WTC11 (cell line): ENCODE data around the gene CTNND2. TPM values are rescaled to one million over a fixed set of nuclear protein-coding genes. Genes with fewer than 3 reads are reported as not detected.

Experiments
- ATAC-seq: fragments of 200-7000 bp; cut with Tn5 transposase; 2 replicates; pipeline ENCODE4 v1.10.0; 2021; ENCODE audit warnings: mild to moderate bottlenecking, moderate library complexity
- CTCF ChIA-PET: fragments of 300-600 bp; sonication (Branson Sonifier 250); formaldehyde crosslinking; loops from one replicate; lab custom pipeline; 2021; ENCODE audit warnings: antibody characterized with exemption; lab: Charles Lee
- POLR2A ChIA-PET: fragments of 350-600 bp; sonication (Branson Sonifier 250); formaldehyde crosslinking; loops from one replicate; lab custom pipeline; 2021; ENCODE audit warnings: antibody characterized with exemption; lab: Charles Lee
- DNase-seq: peaks from one replicate; pipeline ENCODE4 v3.0.0; 2021; ENCODE audit warnings: low spot score
- H3K27ac Mint-ChIP-seq: 2 replicates; pipeline ENCODE4 v1.8.0; 2021; ENCODE audit warnings: mixed read lengths
- H3K27me3 Mint-ChIP-seq: 2 replicates; pipeline ENCODE4 v1.8.0; 2021; ENCODE audit warnings: low read depth, mild to moderate bottlenecking, moderate library complexity, mixed read lengths
- H3K36me3 Mint-ChIP-seq: 2 replicates; pipeline ENCODE4 v1.8.0; 2021; ENCODE audit warnings: mixed read lengths
- H3K4me1 Mint-ChIP-seq: 2 replicates; pipeline ENCODE4 v1.8.0; 2022; ENCODE audit warnings: mixed read lengths
- H3K4me3 Mint-ChIP-seq: 2 replicates; pipeline ENCODE4 v1.8.0; 2021; ENCODE audit warnings: mild to moderate bottlenecking, moderate library complexity, mixed read lengths
- H3K9me3 Mint-ChIP-seq: 2 replicates; pipeline ENCODE4 v1.8.0; 2021; ENCODE audit warnings: mixed read lengths
- ATF2 ChIP-seq: sonication (generic); formaldehyde crosslinking; IDR thresholded peaks from 2 replicates; pipeline ENCODE4 v1.8.1; 2022; ENCODE audit warnings: low read depth, missing genetic modification reagents, borderline replicate concordance
- CREM ChIP-seq: sonication (generic); formaldehyde crosslinking; IDR thresholded peaks from 2 replicates; pipeline ENCODE4 v1.8.1; 2022; ENCODE audit warnings: mild to moderate bottlenecking, missing genetic modification reagents, moderate library complexity
- FOXJ3 ChIP-seq: sonication (generic); formaldehyde crosslinking; IDR thresholded peaks from 2 replicates; pipeline ENCODE4 v1.9.0; 2021; ENCODE audit warnings: missing genetic modification reagents, mild to moderate bottlenecking, borderline replicate concordance
- HMGA2 ChIP-seq: fragments of 250-450 bp; sonication (Bioruptor Pico); IDR thresholded peaks from 2 replicates; pipeline ENCODE4 v1.4.0; 2021; ENCODE audit warnings: mild to moderate bottlenecking, moderate library complexity
- KAT7 ChIP-seq: sonication (generic); formaldehyde crosslinking; IDR thresholded peaks from 2 replicates; pipeline ENCODE4 v1.8.1; 2023; ENCODE audit warnings: missing genetic modification reagents, mild to moderate bottlenecking, borderline replicate concordance
- MXD4 ChIP-seq: fragments of 250-450 bp; sonication (Bioruptor Pico); IDR thresholded peaks from 2 replicates; pipeline ENCODE4 v1.8.0; 2021; ENCODE audit warnings: mild to moderate bottlenecking, moderate library complexity, borderline replicate concordance
- SMAD3 ChIP-seq: sonication (generic); formaldehyde crosslinking; IDR thresholded peaks from 2 replicates; pipeline ENCODE4 v1.8.0; 2022; ENCODE audit warnings: missing genetic modification reagents, mild to moderate bottlenecking, borderline replicate concordance
- TCF7 ChIP-seq: sonication (generic); formaldehyde crosslinking; IDR thresholded peaks from 2 replicates; pipeline ENCODE4 v1.8.0; 2022; ENCODE audit warnings: mild to moderate bottlenecking, low read depth, missing genetic modification reagents, moderate library complexity
- ZNF138 ChIP-seq: sonication (generic); formaldehyde crosslinking; conservative IDR thresholded peaks from 2 replicates; pipeline ENCODE4 v1.8.1; 2022; ENCODE audit warnings: mild to moderate bottlenecking, moderate library complexity, missing genetic modification reagents
- ZNF219 ChIP-seq: sonication (generic); formaldehyde crosslinking; IDR thresholded peaks from 2 replicates; pipeline ENCODE4 v1.8.0; 2023; ENCODE audit warnings: missing genetic modification reagents, mild to moderate bottlenecking, borderline replicate concordance
- ZNF263 ChIP-seq: sonication (generic); formaldehyde crosslinking; IDR thresholded peaks from 2 replicates; pipeline ENCODE4 v1.8.1; 2022; ENCODE audit warnings: low read depth, mild to moderate bottlenecking, moderate library complexity, missing genetic modification reagents
- ZNF423 ChIP-seq: fragments of 250-450 bp; sonication (Bioruptor Pico); IDR thresholded peaks from 2 replicates; pipeline ENCODE4 v2.1.2; 2022; ENCODE audit warnings: mild to moderate bottlenecking, moderate library complexity
- ZNF671 ChIP-seq: fragments of 250-450 bp; sonication (Bioruptor Pico); IDR thresholded peaks from 2 replicates; pipeline ENCODE4 v1.8.0; 2021; ENCODE audit warnings: mild to moderate bottlenecking
- total RNA-seq: library from RNA; stranded (reverse); gene quantifications from 3 replicates; pipeline ENCODE4 v1.2.3, GENCODE V29; 2021
- TF ChIP-seq, protein P1 (sequence below): fragments of 250-450 bp; sonication (Bioruptor Pico); IDR thresholded peaks from 2 replicates; pipeline ENCODE4 v1.9.0; 2021; ENCODE audit warnings: mild to moderate bottlenecking, borderline replicate concordance
- TF ChIP-seq, protein P2 (sequence below): sonication (generic); formaldehyde crosslinking; IDR thresholded peaks from 2 replicates; pipeline ENCODE4 v1.8.1; 2022; ENCODE audit warnings: mild to moderate bottlenecking, moderate library complexity, missing genetic modification reagents
- TF ChIP-seq, protein P3 (sequence below): sonication (generic); formaldehyde crosslinking; IDR thresholded peaks from 2 replicates; pipeline ENCODE4 v1.8.1; 2023; ENCODE audit warnings: mild to moderate bottlenecking, missing genetic modification reagents, moderate library complexity
- TF ChIP-seq, protein P4 (sequence below): sonication (generic); formaldehyde crosslinking; IDR thresholded peaks from 2 replicates; pipeline ENCODE4 v1.8.0; 2023; ENCODE audit warnings: mild to moderate bottlenecking, missing genetic modification reagents
- TF ChIP-seq, protein P5 (sequence below): sonication (generic); formaldehyde crosslinking; IDR thresholded peaks from 2 replicates; pipeline ENCODE4 v1.8.1; 2022; ENCODE audit warnings: low read depth, mild to moderate bottlenecking, moderate library complexity, missing genetic modification reagents, borderline replicate concordance

The CTNND2 gene
- total RNA-seq, 1 experiment from 2014 or later = 11.9 TPM

DNA sequence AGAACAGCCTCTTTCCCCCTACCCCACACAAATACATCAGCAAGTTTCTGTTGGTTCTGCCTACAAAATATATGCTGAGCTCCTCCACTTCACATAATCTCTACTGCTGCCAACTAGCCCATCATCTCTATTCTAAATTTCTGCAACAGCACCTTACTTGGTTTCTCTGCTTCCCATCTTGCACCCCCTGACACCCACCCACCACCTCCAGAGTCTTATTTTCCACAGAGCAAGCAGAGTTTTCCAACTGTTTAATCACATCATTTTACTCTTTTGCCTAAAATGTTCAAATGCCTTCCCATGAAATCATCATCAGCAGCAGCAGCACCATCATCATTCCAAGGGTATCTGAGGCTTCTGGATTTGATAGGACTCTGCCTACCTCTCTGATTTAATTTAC is 295.7 kb downstream of the CTNND2 start (continued):
- no peak for TF ChIP-seq TCF7 (CRISPR knock-in tag)
- no peak for TF ChIP-seq FOXJ3 (CRISPR knock-in tag)

- Mint-ChIP-seq H3K4me3 (no peak overlapping the region), H3K9me3 (no peaks in the 10 kb centered on the region), H3K36me3 (no peaks in the 10 kb centered on the region), H3K27me3 (no peaks in the 10 kb centered on the region), H3K27ac (no peak overlapping the region), H3K4me1 (no peaks in the 10 kb centered on the region)
- ChIA-PET CTCF (no interaction called here), POLR2A (interaction anchor here (0.6 kb wide), 1 partner anchor 1090 kb away, joined by 4 read pairs; no protein-coding TSS in a partner anchor)
- TF ChIP-seq, protein P1, sequence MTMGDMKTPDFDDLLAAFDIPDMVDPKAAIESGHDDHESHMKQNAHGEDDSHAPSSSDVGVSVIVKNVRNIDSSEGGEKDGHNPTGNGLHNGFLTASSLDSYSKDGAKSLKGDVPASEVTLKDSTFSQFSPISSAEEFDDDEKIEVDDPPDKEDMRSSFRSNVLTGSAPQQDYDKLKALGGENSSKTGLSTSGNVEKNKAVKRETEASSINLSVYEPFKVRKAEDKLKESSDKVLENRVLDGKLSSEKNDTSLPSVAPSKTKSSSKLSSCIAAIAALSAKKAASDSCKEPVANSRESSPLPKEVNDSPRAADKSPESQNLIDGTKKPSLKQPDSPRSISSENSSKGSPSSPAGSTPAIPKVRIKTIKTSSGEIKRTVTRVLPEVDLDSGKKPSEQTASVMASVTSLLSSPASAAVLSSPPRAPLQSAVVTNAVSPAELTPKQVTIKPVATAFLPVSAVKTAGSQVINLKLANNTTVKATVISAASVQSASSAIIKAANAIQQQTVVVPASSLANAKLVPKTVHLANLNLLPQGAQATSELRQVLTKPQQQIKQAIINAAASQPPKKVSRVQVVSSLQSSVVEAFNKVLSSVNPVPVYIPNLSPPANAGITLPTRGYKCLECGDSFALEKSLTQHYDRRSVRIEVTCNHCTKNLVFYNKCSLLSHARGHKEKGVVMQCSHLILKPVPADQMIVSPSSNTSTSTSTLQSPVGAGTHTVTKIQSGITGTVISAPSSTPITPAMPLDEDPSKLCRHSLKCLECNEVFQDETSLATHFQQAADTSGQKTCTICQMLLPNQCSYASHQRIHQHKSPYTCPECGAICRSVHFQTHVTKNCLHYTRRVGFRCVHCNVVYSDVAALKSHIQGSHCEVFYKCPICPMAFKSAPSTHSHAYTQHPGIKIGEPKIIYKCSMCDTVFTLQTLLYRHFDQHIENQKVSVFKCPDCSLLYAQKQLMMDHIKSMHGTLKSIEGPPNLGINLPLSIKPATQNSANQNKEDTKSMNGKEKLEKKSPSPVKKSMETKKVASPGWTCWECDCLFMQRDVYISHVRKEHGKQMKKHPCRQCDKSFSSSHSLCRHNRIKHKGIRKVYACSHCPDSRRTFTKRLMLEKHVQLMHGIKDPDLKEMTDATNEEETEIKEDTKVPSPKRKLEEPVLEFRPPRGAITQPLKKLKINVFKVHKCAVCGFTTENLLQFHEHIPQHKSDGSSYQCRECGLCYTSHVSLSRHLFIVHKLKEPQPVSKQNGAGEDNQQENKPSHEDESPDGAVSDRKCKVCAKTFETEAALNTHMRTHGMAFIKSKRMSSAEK = no peak
- TF ChIP-seq ZNF671 = no peak
- ATAC-seq = no peak
- no peak for DNase-seq
These were observed 296.2 kb downstream of the CTNND2 start for GRCh38 chr5:11607944-11608483.

GRCh38 chr5:11602298-11602697 is 301.9 kb downstream of the CTNND2 start:
- Mint-ChIP-seq H3K9me3 (peaks cover 8% of the 10 kb centered on the region), H3K4me3 (no peak overlapping the region)
- POLR2A ChIA-PET = no interaction called here
- no peak for DNase-seq
- CTCF ChIA-PET = no interaction called here
- ATAC-seq = no peak
- TF ChIP-seq, protein P2, sequence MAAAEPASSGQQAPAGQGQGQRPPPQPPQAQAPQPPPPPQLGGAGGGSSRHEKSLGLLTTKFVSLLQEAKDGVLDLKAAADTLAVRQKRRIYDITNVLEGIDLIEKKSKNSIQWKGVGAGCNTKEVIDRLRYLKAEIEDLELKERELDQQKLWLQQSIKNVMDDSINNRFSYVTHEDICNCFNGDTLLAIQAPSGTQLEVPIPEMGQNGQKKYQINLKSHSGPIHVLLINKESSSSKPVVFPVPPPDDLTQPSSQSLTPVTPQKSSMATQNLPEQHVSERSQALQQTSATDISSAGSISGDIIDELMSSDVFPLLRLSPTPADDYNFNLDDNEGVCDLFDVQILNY (CRISPR knock-in tag) = no peak
- TF ChIP-seq ZNF263 (CRISPR knock-in tag) = no peak
- TF ChIP-seq, protein P3, sequence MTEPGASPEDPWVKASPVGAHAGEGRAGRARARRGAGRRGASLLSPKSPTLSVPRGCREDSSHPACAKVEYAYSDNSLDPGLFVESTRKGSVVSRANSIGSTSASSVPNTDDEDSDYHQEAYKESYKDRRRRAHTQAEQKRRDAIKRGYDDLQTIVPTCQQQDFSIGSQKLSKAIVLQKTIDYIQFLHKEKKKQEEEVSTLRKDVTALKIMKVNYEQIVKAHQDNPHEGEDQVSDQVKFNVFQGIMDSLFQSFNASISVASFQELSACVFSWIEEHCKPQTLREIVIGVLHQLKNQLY (CRISPR knock-in tag) = no peak
- no peak for TF ChIP-seq HMGA2 (CRISPR knock-in tag)
- no peak for TF ChIP-seq KAT7 (CRISPR knock-in tag)
- no peak for TF ChIP-seq FOXJ3 (CRISPR knock-in tag)
- TF ChIP-seq ATF2 (CRISPR knock-in tag) = no peak
- no peak for TF ChIP-seq ZNF219
- TF ChIP-seq CREM (CRISPR knock-in tag) = no peak
- no peak for TF ChIP-seq ZNF423 (CRISPR knock-in tag)
- TF ChIP-seq MXD4 = no peak
- TF ChIP-seq, protein P4, sequence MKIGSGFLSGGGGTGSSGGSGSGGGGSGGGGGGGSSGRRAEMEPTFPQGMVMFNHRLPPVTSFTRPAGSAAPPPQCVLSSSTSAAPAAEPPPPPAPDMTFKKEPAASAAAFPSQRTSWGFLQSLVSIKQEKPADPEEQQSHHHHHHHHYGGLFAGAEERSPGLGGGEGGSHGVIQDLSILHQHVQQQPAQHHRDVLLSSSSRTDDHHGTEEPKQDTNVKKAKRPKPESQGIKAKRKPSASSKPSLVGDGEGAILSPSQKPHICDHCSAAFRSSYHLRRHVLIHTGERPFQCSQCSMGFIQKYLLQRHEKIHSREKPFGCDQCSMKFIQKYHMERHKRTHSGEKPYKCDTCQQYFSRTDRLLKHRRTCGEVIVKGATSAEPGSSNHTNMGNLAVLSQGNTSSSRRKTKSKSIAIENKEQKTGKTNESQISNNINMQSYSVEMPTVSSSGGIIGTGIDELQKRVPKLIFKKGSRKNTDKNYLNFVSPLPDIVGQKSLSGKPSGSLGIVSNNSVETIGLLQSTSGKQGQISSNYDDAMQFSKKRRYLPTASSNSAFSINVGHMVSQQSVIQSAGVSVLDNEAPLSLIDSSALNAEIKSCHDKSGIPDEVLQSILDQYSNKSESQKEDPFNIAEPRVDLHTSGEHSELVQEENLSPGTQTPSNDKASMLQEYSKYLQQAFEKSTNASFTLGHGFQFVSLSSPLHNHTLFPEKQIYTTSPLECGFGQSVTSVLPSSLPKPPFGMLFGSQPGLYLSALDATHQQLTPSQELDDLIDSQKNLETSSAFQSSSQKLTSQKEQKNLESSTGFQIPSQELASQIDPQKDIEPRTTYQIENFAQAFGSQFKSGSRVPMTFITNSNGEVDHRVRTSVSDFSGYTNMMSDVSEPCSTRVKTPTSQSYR (CRISPR knock-in tag) = no peak
- TF ChIP-seq, protein P5, sequence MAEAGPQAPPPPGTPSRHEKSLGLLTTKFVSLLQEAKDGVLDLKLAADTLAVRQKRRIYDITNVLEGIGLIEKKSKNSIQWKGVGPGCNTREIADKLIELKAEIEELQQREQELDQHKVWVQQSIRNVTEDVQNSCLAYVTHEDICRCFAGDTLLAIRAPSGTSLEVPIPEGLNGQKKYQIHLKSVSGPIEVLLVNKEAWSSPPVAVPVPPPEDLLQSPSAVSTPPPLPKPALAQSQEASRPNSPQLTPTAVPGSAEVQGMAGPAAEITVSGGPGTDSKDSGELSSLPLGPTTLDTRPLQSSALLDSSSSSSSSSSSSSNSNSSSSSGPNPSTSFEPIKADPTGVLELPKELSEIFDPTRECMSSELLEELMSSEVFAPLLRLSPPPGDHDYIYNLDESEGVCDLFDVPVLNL (CRISPR knock-in tag) = no peak
- no peak for TF ChIP-seq SMAD3 (CRISPR knock-in tag)
- TF ChIP-seq ZNF138 = no peak
- TF ChIP-seq, all 79 proteins: peak for 0
- Mint-ChIP-seq H3K27me3 (no peaks in the 10 kb centered on the region), H3K4me1 (no peaks in the 10 kb centered on the region), H3K27ac (no peak overlapping the region), H3K36me3 (no peaks in the 10 kb centered on the region)
